Astrocyte (in vitro differentiated cells and primary cell): ENCODE results near the gene C19orf85.

Experiments used
- CTCF ChIP-seq: IDR thresholded peaks from 2 replicates; pipeline ENCODE4 v1.5.1; 2011; ENCODE audit warnings: low read depth, mild to moderate bottlenecking, inconsistent platforms, low read length, moderate library complexity; ENCODE audit not compliant: insufficient read depth
- EZH2 ChIP-seq: IDR thresholded peaks from 2 replicates; pipeline ENCODE4 v1.6.1; 2012; ENCODE audit warnings: mild to moderate bottlenecking, low read length, inconsistent platforms; ENCODE audit not compliant: insufficient read depth

- TF ChIP-seq CTCF (no peak), EZH2 (no peak)
Measured at GRCh38 chr19:55476100-55476775, 11.7 kb upstream of the C19orf85 start, which contains the start of gene ZNF628.
